Measurements from ENCODE around the gene DYNLL1. TPM values are rescaled to one million over a fixed set of nuclear protein-coding genes. Genes with fewer than 3 reads are reported as not detected.
"Not testable (repeated sequence)": the region's sequence is repeated elsewhere in the genome, so short reads cannot be mapped to it uniquely, and the experiment has no call there.

DYNLL1 gene
- total RNA-seq (ENCODE audit: low replicate concordance) = 284 and 355 TPM in 2 replicates

DNA sequence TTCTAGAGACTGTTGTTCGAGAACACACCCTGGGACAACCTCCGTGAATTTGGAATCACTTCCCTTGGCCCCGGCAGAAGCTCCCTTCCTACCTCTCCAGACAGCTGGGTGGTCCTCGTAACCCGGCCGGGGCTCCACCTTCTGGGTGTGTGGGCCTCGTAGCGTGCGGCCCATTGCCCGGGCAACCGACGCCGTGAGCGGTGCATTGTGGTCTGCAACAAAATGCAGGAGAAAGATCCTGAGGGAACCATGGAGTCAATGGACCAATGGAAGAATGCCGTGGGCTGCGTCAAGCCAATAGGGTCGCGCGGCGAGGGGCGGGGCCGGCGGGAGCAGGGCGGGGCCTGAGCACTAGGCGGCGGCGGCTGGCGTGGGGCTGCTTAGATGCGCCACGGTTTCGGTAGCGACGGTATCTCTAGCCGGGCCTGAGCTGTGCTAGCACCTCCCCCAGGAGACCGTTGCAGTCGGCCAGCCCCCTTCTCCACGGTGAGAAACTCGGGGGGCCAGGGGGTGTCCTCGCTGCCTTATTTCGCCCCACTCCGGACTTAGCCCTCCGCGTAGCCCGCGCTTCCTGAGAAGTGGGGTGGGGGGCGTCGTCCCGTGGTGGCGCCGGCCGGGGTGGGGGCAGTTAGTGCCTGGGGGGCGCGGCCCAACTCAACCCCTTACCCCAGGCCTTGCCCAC, at the start of gene DYNLL1:
Gene DYNLL1, plus strand, starts transcription at position 383 of the 682 bp plus-strand sequence. CDS start 309 bp downstream, outside the sequence.
- Histone ChIP-seq H3K79me2 (ENCODE audit: low read depth) (peaks cover 37% of the 10 kb centered on the region), H3K4me3 (peak within 1 kb of the TSS; percentile 86), H3K4me2 (peak within 1 kb of the TSS; percentile 100), H3K9ac (peak within 1 kb of the TSS; percentile 67), H3K27me3 (no peaks in the 10 kb centered on the region), H3F3A (ENCODE audit: low read depth) (peaks cover 49% of the 10 kb centered on the region), H3K4me1 (peaks cover 19% of the 10 kb centered on the region), H2AFZ (replicated peaks) (peak within 1 kb of the TSS; percentile 60), H4K20me1 (ENCODE audit: low read depth) (peaks cover 31% of the 10 kb centered on the region), H3K36me3 (peaks cover 3% of the 10 kb centered on the region), H3K27ac (peak within 1 kb of the TSS; percentile 50), H3K9me3 (ENCODE audit: low read depth) (no peaks in the 10 kb centered on the region)
- peaks cover 31% of the 10 kb centered on the region for H3K4me1 Mint-ChIP-seq
- H3K36me3 Mint-ChIP-seq = peaks cover 27% of the 10 kb centered on the region
- H3K9me3 Mint-ChIP-seq = no peaks in the 10 kb centered on the region
- peak; percentile 98 for DNase-seq (ENCODE audit: low spot score)
- peak within 1 kb of the TSS; percentile 99 for H3K4me3 Mint-ChIP-seq
- peak within 1 kb of the TSS; percentile 98 for H3K27ac Mint-ChIP-seq
- peaks cover 2% of the 10 kb centered on the region for H3K27me3 Mint-ChIP-seq (ENCODE audit: insufficient read depth, low read depth)
- TF ChIP-seq EZH2phosphoT487 (IDR thresholded peaks at IDR 0.05) (no peak), EZH2 (IDR thresholded peaks at IDR 0.05) (no peak)
- TF ChIP-seq, protein P1, sequence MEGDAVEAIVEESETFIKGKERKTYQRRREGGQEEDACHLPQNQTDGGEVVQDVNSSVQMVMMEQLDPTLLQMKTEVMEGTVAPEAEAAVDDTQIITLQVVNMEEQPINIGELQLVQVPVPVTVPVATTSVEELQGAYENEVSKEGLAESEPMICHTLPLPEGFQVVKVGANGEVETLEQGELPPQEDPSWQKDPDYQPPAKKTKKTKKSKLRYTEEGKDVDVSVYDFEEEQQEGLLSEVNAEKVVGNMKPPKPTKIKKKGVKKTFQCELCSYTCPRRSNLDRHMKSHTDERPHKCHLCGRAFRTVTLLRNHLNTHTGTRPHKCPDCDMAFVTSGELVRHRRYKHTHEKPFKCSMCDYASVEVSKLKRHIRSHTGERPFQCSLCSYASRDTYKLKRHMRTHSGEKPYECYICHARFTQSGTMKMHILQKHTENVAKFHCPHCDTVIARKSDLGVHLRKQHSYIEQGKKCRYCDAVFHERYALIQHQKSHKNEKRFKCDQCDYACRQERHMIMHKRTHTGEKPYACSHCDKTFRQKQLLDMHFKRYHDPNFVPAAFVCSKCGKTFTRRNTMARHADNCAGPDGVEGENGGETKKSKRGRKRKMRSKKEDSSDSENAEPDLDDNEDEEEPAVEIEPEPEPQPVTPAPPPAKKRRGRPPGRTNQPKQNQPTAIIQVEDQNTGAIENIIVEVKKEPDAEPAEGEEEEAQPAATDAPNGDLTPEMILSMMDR (IDR thresholded peaks at IDR 0.05) = peak; percentile 7

DNA sequence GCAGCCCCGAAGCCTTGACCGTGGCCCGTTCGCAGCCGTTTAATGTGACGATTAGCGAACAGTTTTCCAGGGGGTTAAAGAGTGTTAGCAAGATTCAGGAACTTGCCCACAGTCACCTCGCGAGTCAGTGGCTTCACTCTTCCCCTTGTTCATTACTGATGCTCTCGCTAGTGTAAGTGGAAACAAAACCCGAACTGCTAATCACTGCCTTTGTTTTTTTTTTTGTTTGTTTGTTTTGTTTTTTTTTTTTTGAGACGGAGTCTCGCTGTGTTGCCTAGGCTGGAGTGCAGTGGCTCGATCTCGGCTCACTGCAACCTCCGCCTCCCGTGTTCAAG, 49.1 kb upstream of the DYNLL1 start:
- Histone ChIP-seq H3K4me3 (peak overlapping the region; percentile 75), H3K4me1 (peaks cover 12% of the 10 kb centered on the region), H3K27ac (peak overlapping the region; percentile 46), H3K4me2 (peak overlapping the region; percentile 90), H3F3A (ENCODE audit: low read depth) (peaks cover 38% of the 10 kb centered on the region), H3K79me2 (ENCODE audit: low read depth) (peaks cover 85% of the 10 kb centered on the region), H3K9ac (peak overlapping the region; percentile 71), H2AFZ (replicated peaks) (peak overlapping the region; percentile 22)
- not testable (repeated sequence) for H3K27me3 Mint-ChIP-seq (ENCODE audit: insufficient read depth, low read depth); DNase-seq (ENCODE audit: low spot score); H3K27me3 ChIP-seq; H3K27ac Mint-ChIP-seq; H3K36me3 ChIP-seq; H4K20me1 ChIP-seq (ENCODE audit: low read depth); H3K9me3 ChIP-seq (ENCODE audit: low read depth); H3K9me3 Mint-ChIP-seq
- H3K4me1 Mint-ChIP-seq = peaks cover 24% of the 10 kb centered on the region
- peaks cover 12% of the 10 kb centered on the region for H3K36me3 Mint-ChIP-seq
- H3K4me3 Mint-ChIP-seq = peak overlapping the region; percentile 100

DNA sequence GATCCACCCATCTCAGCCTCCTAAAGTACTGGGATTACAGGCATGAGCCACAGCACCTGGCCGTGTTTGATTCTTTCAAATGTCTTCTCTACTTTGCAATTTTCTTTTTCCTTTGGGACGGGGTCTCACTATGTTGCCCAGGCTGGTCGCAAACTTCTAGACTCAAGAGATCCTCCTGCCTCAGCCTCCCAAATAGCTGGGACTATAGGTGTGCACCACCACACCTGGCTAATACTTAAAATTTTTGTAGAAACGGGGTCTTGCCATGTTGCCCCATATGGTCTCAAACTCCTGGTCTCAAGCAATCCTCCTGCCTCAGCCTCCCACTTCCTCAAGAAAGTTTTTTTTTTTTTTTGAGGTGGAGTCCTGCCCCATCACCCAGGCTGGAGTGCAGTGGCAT, 47.9 kb upstream of the DYNLL1 start:
- no peaks in the 10 kb centered on the region for H3K27me3 ChIP-seq
- TF ChIP-seq, protein P1 (IDR thresholded peaks at IDR 0.05) = no peak
- no peak for TF ChIP-seq EZH2 (IDR thresholded peaks at IDR 0.05)
- TF ChIP-seq EZH2phosphoT487 (IDR thresholded peaks at IDR 0.05) = no peak
- Mint-ChIP-seq H3K36me3 (peaks cover 10% of the 10 kb centered on the region), H3K27me3 (ENCODE audit: insufficient read depth, low read depth) (peaks cover 2% of the 10 kb centered on the region), H3K4me1 (peaks cover 24% of the 10 kb centered on the region), H3K27ac (no peak overlapping the region), H3K4me3 (peak overlapping the region; percentile 100), H3K9me3 (no peaks in the 10 kb centered on the region)
- H3K9me3 ChIP-seq (ENCODE audit: low read depth) = no peaks in the 10 kb centered on the region
- H3K27ac ChIP-seq = no peak overlapping the region
- no peak overlapping the region for H3K4me3 ChIP-seq
- no peak for DNase-seq (ENCODE audit: low spot score)
- peaks cover 35% of the 10 kb centered on the region for H3F3A ChIP-seq (ENCODE audit: low read depth)
- H3K4me1 ChIP-seq = peaks cover 12% of the 10 kb centered on the region
- H4K20me1 ChIP-seq (ENCODE audit: low read depth) = peaks cover 8% of the 10 kb centered on the region
- peaks cover 76% of the 10 kb centered on the region for H3K79me2 ChIP-seq (ENCODE audit: low read depth)
- H3K36me3 ChIP-seq = no peaks in the 10 kb centered on the region
- H3K9ac ChIP-seq = no peak overlapping the region
- no peak overlapping the region for H3K4me2 ChIP-seq
- no peak overlapping the region for H2AFZ ChIP-seq (replicated peaks)

DNA sequence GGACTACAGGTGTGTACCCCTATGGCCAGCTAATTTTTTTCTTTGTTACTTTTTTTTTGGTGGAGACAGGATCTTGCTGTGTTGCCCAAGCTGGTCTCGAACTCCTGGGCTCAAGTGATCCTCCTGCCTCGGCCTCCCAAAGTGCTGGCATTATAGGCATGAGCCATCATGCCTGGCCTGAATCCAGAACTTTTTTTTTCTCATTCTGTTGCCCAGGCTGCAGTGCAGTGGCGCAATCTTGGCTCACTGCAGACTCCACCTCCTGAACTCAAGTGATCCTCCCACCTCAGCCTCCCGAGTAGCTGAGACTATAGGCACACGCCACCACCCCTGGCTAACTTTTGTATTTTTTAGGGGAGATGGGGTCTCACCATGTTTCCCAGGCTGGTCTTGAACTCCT, 43.4 kb upstream of the DYNLL1 start:
- H3K4me3 Mint-ChIP-seq = not testable (repeated sequence)
- H3K36me3 Mint-ChIP-seq = peaks cover 15% of the 10 kb centered on the region

More for the DNA sequence above, 43.4 kb upstream of the DYNLL1 start:
- not testable (repeated sequence) for H3K9me3 ChIP-seq (ENCODE audit: low read depth); H2AFZ ChIP-seq (replicated peaks); H3K4me1 Mint-ChIP-seq; H3K36me3 ChIP-seq; H3K4me3 ChIP-seq; H3K27me3 Mint-ChIP-seq (ENCODE audit: insufficient read depth, low read depth); H3K27ac ChIP-seq; H3K9me3 Mint-ChIP-seq; H3K4me2 ChIP-seq; H3K27ac Mint-ChIP-seq; H3K4me1 ChIP-seq; DNase-seq (ENCODE audit: low spot score); H3K27me3 ChIP-seq; H3K9ac ChIP-seq
- Histone ChIP-seq H3K79me2 (ENCODE audit: low read depth) (peaks cover 38% of the 10 kb centered on the region), H4K20me1 (ENCODE audit: low read depth) (peaks cover 14% of the 10 kb centered on the region), H3F3A (ENCODE audit: low read depth) (peaks cover 38% of the 10 kb centered on the region)

Measured in neural progenitor cell (in vitro differentiated cells).